ENCODE data around the gene NR5A1.

NR5A1 gene

GRCh38 chr9:124511426-124511840, 4.2 kb upstream of the NR5A1 start:
- no peak for TF ChIP-seq CTCF (conservative IDR thresholded peaks at IDR 0.05; ENCODE audit: low read depth, low read length)
- no peak overlapping the region for H3K4me3 ChIP-seq (ENCODE audit: low read length)
- no peak for DNase-seq (ENCODE audit: low read depth)

- no peak for TF ChIP-seq CTCF (conservative IDR thresholded peaks at IDR 0.05; ENCODE audit: low read depth, low read length)
- DNase-seq (ENCODE audit: low read depth), result no peak
- no peak overlapping the region for H3K4me3 ChIP-seq (ENCODE audit: low read length)
Measured at GRCh38 chr9:124510650-124511425, 3.6 kb upstream of the NR5A1 start.

- no peak for TF ChIP-seq CTCF (conservative IDR thresholded peaks at IDR 0.05; ENCODE audit: low read depth, low read length)
- DNase-seq (ENCODE audit: low read depth), result no peak
- no peak overlapping the region for H3K4me3 ChIP-seq (ENCODE audit: low read length)
Measured at GRCh38 chr9:124507880-124508423, 753 bp upstream of the NR5A1 start.

GRCh38 chr9:124506433-124506832, 766 bp downstream of the NR5A1 start:
- no peak overlapping the region for H3K4me3 ChIP-seq (ENCODE audit: low read length)
- no peak for TF ChIP-seq CTCF (conservative IDR thresholded peaks at IDR 0.05; ENCODE audit: low read depth, low read length)
- no peak for DNase-seq (ENCODE audit: low read depth)

GRCh38 chr9:124505901-124506346, 1.3 kb downstream of the NR5A1 start:
- no peak overlapping the region for H3K4me3 ChIP-seq (ENCODE audit: low read length)
- DNase-seq (ENCODE audit: low read depth), result no peak
- no peak for TF ChIP-seq CTCF (conservative IDR thresholded peaks at IDR 0.05; ENCODE audit: low read depth, low read length)

- no peak overlapping the region for H3K4me3 ChIP-seq (ENCODE audit: low read length)
- TF ChIP-seq CTCF (conservative IDR thresholded peaks at IDR 0.05; ENCODE audit: low read depth, low read length), result no peak
- DNase-seq (ENCODE audit: low read depth), result no peak
Measured at GRCh38 chr9:124505006-124505900, 1.9 kb downstream of the NR5A1 start.

Data from retinal pigment epithelial cell (primary cell).